Activated naive CD4-positive, alpha-beta T cell treated with anti-CD3 and anti-CD28 coated beads, Interleukin-2, amount 10 ng/mL, durations not matched to agents 7 days and 5 days (primary cell): Measurements from ENCODE around the gene DCPS.
"Not testable (repeated sequence)": the region's sequence is repeated elsewhere in the genome, so short reads cannot be mapped to it uniquely, and the experiment has no call there.

Source experiments
- CTCF ChIA-PET: fragments of 350-600 bp; sonication (Branson Sonifier 250); formaldehyde crosslinking; loops from one replicate; lab custom pipeline; 2021; ENCODE audit warnings: antibody characterized with exemption; lab: Charles Lee
- DNase-seq: peaks from one replicate; pipeline ENCODE4 v3.0.0-alpha.2; 2020
- H3K27ac Mint-ChIP-seq: one replicate; pipeline ENCODE4 v1.8.0; 2021; ENCODE audit warnings: mild to moderate bottlenecking, moderate library complexity, mixed read lengths
- H3K27me3 Mint-ChIP-seq: one replicate; pipeline ENCODE4 v1.8.0; 2021; ENCODE audit warnings: mild to moderate bottlenecking, mixed read lengths
- H3K36me3 Mint-ChIP-seq: one replicate; pipeline ENCODE4 v1.8.0; 2021; ENCODE audit warnings: mixed read lengths
- H3K4me1 Mint-ChIP-seq: one replicate; pipeline ENCODE4 v1.8.0; 2021; ENCODE audit warnings: mixed read lengths
- H3K4me3 Mint-ChIP-seq: one replicate; pipeline ENCODE4 v1.8.0; 2021; ENCODE audit warnings: mild to moderate bottlenecking, moderate library complexity, mixed read lengths
- H3K9me3 Mint-ChIP-seq: one replicate; pipeline ENCODE4 v1.8.0; 2021; ENCODE audit warnings: mixed read lengths

DCPS gene

DNA sequence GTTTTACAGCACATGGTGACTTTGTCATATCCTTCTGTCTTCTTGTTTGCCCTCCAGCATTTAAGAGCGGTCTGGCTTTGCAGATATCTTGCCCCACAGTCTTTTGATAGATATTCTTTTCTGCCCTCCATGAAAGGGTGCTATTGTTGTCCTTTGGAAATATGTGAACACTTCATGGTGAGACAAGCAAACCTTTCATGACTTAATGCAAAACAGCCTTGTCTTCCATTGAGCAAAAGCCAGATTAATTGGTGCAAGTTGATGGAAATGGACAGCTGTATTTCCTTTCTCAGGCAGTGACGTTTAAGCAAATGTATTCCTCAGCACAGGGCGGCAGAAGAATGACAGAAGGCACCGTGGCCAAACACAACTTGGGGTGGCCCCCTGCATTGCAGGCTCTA is 4.4 kb downstream of the DCPS start:
- no peak overlapping the region for H3K27ac Mint-ChIP-seq
- peaks cover 39% of the 10 kb centered on the region for H3K36me3 Mint-ChIP-seq

DNA sequence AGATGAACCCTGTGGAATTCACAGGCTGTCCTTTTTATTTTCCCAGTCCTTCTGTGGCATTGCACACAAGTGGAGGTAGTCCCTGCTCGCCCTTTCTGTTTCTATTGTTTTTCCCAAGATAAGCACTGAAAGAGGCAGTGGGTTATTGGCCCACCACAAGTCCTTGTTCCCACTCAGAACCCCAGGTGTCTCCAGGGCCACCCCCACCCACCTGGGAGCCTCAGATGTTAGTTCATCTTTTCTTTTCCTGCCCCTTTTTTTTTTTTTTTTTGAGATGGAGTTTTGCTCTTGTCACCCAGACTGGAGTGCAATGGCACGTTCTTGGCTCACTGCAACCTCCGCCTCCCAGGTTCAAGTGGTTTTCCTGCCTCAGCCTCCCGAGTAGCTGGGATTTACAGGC is 4.9 kb downstream of the DCPS start:
- not testable (repeated sequence) for H3K27ac Mint-ChIP-seq, H3K9me3 Mint-ChIP-seq, DNase-seq, H3K27me3 Mint-ChIP-seq, H3K4me3 Mint-ChIP-seq
- CTCF ChIA-PET: interaction anchor here (0.7 to 3.8 kb wide), 3 partner anchors 10 to 1595 kb away, joined by 3 to 61 read pairs (median 3); no protein-coding TSS in a partner anchor
- Mint-ChIP-seq H3K4me1 (peaks cover 37% of the 10 kb centered on the region), H3K36me3 (peaks cover 38% of the 10 kb centered on the region)

More for the DNA sequence above, 4.4 kb downstream of the DCPS start:
- Mint-ChIP-seq H3K4me1 (peaks cover 41% of the 10 kb centered on the region), H3K4me3 (no peak overlapping the region), H3K9me3 (no peaks in the 10 kb centered on the region), H3K27me3 (no peaks in the 10 kb centered on the region)
- CTCF ChIA-PET: interaction anchor here (0.9 to 3.8 kb wide), 4 partner anchors 9 to 172 kb away, joined by 3 to 61 read pairs (median 4); no protein-coding TSS in a partner anchor
- no peak for DNase-seq

DNA sequence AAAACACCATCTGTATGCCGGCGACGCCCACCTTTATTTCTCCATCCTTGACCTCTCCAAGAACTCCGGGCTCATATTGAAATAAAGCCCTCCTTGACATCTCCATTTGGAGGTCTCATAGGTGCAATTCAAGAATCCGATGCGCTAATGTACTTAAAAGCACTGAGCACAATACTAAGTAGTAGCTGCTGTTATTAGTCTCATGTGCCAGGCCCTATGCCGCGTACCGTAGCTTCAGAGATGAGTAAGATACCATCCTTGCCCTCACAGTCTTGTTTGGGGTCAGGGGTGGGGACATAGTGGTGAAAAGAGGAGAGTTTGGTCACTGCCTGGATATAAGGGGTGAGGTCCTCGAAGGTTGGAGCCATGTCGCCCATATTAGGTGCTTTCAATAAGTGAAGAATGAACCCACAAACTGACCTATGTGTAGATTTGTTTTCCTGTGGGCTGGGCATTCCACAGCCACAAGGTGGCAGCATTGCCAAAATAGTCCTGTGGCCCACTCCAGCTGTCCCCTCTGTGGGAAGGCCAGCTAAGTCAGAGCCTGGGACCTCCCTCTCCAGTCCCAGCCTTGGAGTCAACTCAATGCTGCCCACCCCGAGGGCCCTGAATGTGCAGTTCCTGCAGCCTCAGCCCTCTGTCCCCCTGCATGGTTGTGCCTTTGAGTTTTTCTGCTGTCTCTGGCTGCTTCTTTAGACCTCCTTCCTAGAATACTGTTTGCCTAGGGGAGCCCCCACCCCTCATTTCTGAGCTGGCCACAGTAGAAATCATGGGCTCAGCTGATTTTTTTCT is 6.5 kb downstream of the DCPS start:
- Mint-ChIP-seq H3K36me3 (peaks cover 44% of the 10 kb centered on the region), H3K4me3 (no peak overlapping the region), H3K4me1 (peaks cover 27% of the 10 kb centered on the region), H3K27ac (peak overlapping the region; percentile 54), H3K27me3 (no peaks in the 10 kb centered on the region), H3K9me3 (no peaks in the 10 kb centered on the region)
- DNase-seq: peak; percentile 68
- CTCF ChIA-PET: interaction anchor here (0.5 to 3.8 kb wide), 27 partner anchors 9 to 680 kb away, joined by 3 to 61 read pairs (median 3); partner anchors contain the start of gene ST3GAL4

DNA sequence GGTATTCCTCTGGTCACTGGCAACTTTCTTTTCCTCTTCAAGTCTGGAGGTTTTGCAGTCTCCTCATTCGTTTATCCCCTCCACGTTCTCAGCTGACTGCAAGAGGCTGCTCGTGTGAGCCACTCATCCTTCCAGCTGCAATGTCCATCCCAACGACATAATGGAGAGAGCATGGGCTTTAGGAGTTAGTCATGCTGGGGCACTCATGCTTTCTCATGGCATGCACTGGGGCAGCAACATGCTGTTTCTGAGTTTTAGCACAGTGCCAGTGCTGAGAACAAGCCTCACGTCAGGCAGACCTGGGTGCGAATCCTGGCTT is 7.1 kb downstream of the DCPS start:
- H3K27ac Mint-ChIP-seq: peak overlapping the region; percentile 54
- CTCF ChIA-PET: interaction anchor here (0.6 to 3.8 kb wide), 23 partner anchors 8 to 679 kb away, joined by 3 to 61 read pairs (median 3); partner anchors contain the start of gene ST3GAL4
- peaks cover 43% of the 10 kb centered on the region for H3K36me3 Mint-ChIP-seq
- no peak for DNase-seq
- no peaks in the 10 kb centered on the region for H3K27me3 Mint-ChIP-seq
- H3K9me3 Mint-ChIP-seq: peaks cover 2% of the 10 kb centered on the region
- no peak overlapping the region for H3K4me3 Mint-ChIP-seq
- H3K4me1 Mint-ChIP-seq: peaks cover 24% of the 10 kb centered on the region

DNA sequence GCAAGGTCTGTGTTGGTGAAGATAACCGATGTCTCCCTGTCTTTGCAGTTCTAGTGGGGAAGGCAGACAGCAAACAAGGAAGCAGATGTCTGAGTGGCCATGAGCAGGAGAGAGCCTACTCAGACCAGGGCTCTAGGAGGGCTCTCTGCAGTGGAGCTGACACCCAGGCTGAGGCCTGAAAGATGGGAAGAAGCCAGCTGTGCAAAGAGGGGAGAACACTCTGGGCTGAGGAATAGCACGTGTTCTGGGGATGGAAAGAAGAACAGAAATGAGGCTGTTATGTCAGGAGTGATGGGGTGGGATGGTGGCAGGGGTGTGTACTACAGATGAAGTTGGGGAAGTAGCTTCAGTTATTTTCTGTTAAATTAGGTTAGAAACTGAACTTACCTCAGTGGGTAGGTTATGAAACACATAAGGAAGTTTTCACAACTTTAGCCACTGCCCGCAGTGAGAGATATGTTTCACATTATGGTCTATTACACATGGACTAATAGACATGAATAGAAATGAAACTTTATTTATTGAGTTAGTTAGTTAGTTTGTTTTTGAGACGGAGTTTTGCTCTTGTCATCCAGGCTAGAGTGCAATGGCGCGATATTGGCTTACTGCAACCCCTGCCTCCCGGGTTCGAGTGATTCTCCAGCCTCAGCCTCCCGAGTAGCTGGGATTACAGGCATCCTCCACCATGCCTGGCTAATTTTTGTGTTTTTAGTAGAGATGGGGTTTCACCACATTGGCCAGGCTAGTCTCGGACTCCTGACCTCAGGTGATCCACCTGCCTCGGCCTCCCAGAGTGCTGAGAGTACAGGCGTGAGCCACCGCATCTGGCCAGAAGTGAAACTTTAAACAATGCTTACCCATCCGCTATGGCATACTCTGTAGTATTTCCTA is 7.8 kb downstream of the DCPS start:
- DNase-seq: no peak
- Mint-ChIP-seq H3K9me3 (peaks cover 8% of the 10 kb centered on the region), H3K27me3 (no peaks in the 10 kb centered on the region), H3K4me3 (no peak overlapping the region), H3K36me3 (peaks cover 47% of the 10 kb centered on the region), H3K4me1 (peaks cover 27% of the 10 kb centered on the region), H3K27ac (no peak overlapping the region)
- CTCF ChIA-PET: interaction anchor here (0.7 to 3.8 kb wide), 17 partner anchors 7 to 198 kb away, joined by 3 to 61 read pairs (median 3); partner anchors contain the start of gene ST3GAL4

DNA sequence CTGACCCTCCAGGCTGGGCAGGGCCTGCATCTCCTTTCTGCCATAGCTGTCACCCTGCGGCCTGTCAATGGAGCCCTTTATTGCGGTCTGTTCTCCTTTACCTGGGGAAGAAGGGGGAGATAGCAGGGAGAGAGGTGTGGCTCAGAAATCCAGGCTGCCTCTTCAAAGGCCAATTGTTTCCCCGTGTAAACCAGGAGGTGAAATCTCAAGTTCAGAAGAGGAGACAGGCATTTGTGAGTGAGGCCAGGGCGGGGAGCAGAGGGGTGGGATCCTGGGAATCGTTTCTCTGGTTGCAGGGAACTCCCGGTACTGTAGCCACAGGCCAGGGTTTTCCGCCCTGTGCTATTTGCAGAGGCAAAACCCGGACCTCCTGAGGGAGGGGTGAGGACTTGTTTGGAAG is 9.1 kb downstream of the DCPS start:
- Mint-ChIP-seq H3K27me3 (no peaks in the 10 kb centered on the region), H3K27ac (no peak overlapping the region), H3K36me3 (peaks cover 48% of the 10 kb centered on the region), H3K4me3 (no peak overlapping the region), H3K4me1 (peaks cover 28% of the 10 kb centered on the region), H3K9me3 (peaks cover 8% of the 10 kb centered on the region)
- no peak for DNase-seq
- CTCF ChIA-PET: interaction anchor here (0.7 to 3.5 kb wide), 3 partner anchors 128 to 167 kb away, joined by 3 to 30 read pairs (median 5); no protein-coding TSS in a partner anchor

DNA sequence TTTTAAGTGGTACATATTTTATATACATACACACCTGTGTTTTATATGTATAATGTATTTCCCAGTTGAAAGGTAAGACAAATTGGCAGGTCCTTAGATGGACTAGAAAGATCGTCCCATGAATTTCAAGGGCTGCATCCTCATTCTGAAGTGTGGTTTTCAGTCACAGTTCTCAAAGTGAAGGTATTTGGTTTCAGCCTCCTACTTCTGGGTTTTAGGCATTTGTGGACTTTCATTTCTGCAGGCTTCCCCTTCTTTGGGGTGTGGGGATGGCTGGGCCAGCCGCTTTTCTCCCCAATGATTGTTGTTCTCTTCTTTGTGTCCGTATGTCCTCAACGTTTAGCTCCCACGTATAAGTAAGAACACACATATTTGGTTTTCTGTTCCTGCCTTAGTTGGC is 10.0 kb downstream of the DCPS start:
- no peak for DNase-seq
- H3K36me3 Mint-ChIP-seq: peaks cover 45% of the 10 kb centered on the region
- peaks cover 8% of the 10 kb centered on the region for H3K9me3 Mint-ChIP-seq
- no peak overlapping the region for H3K4me3 Mint-ChIP-seq
- peaks cover 37% of the 10 kb centered on the region for H3K4me1 Mint-ChIP-seq
- CTCF ChIA-PET: no interaction called here
- no peak overlapping the region for H3K27ac Mint-ChIP-seq
- H3K27me3 Mint-ChIP-seq: no peaks in the 10 kb centered on the region

DNA sequence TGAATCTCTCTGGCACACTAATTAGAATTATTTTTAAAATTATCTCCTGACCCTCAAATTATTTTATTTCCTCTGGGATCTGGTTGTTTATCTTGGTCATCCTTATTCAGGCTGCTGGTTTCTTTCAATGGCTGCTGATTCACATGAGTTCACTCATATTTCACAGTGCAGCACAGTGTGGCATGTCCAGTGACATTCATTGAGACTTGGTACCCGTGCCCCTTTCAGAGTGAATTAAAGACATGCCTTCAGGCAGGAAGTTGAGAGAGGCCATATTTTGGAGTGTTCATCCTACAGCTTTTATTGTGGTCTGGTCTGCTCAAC is 13.5 kb downstream of the DCPS start:
- H3K9me3 Mint-ChIP-seq: peaks cover 8% of the 10 kb centered on the region
- no peaks in the 10 kb centered on the region for H3K27me3 Mint-ChIP-seq
- H3K36me3 Mint-ChIP-seq: peaks cover 34% of the 10 kb centered on the region
- H3K4me1 Mint-ChIP-seq: peaks cover 37% of the 10 kb centered on the region
- CTCF ChIA-PET: interaction anchor here (0.8 to 1.8 kb wide), 4 partner anchors 10 to 166 kb away, joined by 3 to 4 read pairs (median 4); no protein-coding TSS in a partner anchor
- no peak for DNase-seq
- H3K4me3 Mint-ChIP-seq: no peak overlapping the region
- H3K27ac Mint-ChIP-seq: peak overlapping the region; percentile 88

DNA sequence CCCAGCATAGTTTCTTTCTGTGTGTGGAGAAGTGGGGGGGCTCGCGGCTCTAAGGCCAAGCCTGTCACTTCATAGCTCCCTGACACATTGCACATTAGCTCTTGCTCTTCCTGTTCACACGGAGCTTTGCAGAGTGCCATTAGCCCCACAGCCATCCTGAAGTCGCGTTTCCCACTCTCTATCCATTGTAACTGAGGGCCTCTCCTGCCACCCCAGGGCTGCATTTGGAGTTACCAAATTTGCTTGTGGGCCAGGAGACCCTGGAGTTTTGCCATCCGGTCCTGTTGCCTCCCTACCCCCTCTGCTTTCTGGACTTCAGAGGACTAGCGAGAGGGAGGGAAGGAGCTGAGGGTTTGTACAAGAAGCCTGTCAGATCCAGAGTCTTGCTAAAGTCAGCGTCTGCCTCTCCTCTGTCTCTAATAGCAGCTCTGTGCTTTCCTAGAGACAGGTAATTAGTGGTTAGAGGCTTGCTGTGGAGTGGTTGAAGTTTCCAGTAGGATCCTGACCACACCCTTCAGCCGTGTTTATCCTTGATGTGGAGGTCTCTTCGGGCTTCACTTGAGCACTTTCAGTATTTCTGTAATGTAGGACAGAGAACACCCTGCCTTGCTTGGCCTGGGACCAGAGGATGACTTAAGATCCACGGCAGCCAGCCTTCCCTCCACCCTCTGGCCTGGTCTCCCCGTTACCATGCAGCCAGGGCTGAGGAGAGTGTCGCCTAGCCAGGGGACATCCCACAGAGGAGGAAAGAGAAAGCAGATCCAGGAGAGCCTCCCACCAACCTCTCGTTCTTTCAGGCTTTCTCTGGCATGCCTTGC is 14.1 kb downstream of the DCPS start:
- Mint-ChIP-seq H3K27me3 (no peaks in the 10 kb centered on the region), H3K4me3 (peak overlapping the region; percentile 35), H3K27ac (peak overlapping the region; percentile 88), H3K4me1 (peaks cover 37% of the 10 kb centered on the region), H3K9me3 (peaks cover 8% of the 10 kb centered on the region), H3K36me3 (peaks cover 32% of the 10 kb centered on the region)
- peak; percentile 43 for DNase-seq
- CTCF ChIA-PET: interaction anchor here (0.8 to 2.0 kb wide), 8 partner anchors 7 to 165 kb away, joined by 3 to 16 read pairs (median 6); no protein-coding TSS in a partner anchor

DNA sequence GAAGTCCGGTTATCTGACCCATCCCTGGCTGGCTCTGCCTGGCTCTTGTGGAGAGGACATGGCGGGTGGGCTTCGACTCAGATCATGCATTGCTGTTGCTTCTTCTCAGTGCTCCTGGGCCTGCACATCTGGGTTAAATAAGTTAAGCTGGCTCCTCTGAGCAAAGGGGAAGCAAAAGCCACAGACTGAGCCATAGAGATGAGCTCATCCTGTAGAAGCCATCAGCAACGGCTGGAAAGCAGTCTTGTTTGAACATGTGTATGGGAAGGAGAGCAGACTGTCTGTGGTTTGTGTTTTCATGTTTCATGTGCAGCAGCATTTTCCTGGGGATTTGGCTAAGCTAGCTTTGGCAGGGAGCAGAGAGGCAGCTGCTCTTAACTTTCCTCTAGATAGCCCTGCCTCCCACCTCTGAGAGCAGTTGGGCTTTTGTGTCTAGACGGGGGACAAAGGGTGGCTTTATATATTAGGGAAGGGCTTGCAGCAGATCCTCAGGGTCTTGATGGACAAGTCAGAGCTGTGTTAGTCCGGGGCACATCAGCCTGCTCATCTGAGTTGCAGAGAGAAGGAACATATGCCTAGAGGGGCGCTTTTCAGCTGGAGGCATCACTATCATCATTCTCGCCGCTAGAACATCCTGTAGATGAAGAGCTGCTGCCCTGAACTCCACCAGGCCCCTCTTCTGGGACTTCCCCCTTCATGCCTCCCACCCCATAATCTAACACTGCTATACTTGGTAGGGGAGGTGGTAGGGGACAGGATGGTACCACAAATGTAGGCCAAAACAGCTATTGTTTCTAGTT is 14.9 kb downstream of the DCPS start:
- H3K27me3 Mint-ChIP-seq: no peaks in the 10 kb centered on the region
- peak overlapping the region; percentile 88 for H3K27ac Mint-ChIP-seq
- peak; percentile 56 for DNase-seq
- peaks cover 8% of the 10 kb centered on the region for H3K9me3 Mint-ChIP-seq
- H3K4me1 Mint-ChIP-seq: peaks cover 37% of the 10 kb centered on the region
- H3K4me3 Mint-ChIP-seq: peak overlapping the region; percentile 1
- CTCF ChIA-PET: interaction anchor here (0.8 to 2.0 kb wide), 9 partner anchors 8 to 164 kb away, joined by 3 to 16 read pairs (median 4); no protein-coding TSS in a partner anchor
- H3K36me3 Mint-ChIP-seq: peaks cover 30% of the 10 kb centered on the region

DNA sequence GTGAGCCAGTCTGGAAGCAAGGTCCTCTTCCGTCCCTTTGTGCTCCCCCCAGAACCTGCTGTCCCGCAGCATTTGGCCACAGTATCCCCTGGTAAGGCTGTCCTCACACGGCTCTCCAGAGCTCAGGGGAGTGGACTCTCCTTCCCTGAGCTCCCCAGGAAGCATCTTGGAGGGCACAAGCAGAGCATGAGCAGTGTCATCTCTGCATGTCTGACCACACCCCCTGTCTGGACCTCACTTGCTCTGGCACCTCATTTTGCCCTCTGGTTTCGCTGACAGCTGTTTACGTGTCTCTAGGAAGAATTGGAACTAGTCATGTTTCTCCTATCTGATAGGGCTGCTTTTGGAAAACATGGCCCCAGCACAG is 15.5 kb downstream of the DCPS start:
- Mint-ChIP-seq H3K36me3 (peaks cover 26% of the 10 kb centered on the region), H3K4me1 (peaks cover 37% of the 10 kb centered on the region), H3K27ac (no peak overlapping the region), H3K9me3 (peaks cover 8% of the 10 kb centered on the region), H3K27me3 (no peaks in the 10 kb centered on the region), H3K4me3 (no peak overlapping the region)
- CTCF ChIA-PET: interaction anchor here (0.8 to 2.0 kb wide), 6 partner anchors 8 to 161 kb away, joined by 3 to 16 read pairs (median 8); no protein-coding TSS in a partner anchor
- no peak for DNase-seq

DNA sequence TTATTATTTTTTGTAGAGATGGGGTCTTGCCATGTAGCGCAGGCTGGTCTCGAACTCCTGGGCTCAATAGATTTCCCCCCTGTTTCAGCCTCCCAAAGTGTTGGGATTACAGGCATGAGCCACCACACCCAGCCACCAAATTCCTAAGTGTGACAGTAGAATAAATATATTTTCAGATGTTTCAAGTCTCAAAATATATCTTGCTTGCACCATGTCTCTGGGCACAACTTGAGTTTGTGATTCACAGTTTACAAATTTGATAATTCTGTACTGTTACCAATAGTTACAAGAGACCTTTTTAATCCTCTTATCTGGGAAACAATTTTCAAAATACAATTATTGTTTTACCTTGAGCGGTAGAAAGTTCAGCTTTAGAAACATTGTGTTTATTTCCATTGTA is 19.1 kb downstream of the DCPS start:
- no peak overlapping the region for H3K4me3 Mint-ChIP-seq
- no peaks in the 10 kb centered on the region for H3K27me3 Mint-ChIP-seq
- peaks cover 7% of the 10 kb centered on the region for H3K36me3 Mint-ChIP-seq
- no peak overlapping the region for H3K27ac Mint-ChIP-seq
- no peak for DNase-seq
- H3K4me1 Mint-ChIP-seq: peaks cover 21% of the 10 kb centered on the region
- no peaks in the 10 kb centered on the region for H3K9me3 Mint-ChIP-seq
- CTCF ChIA-PET: no interaction called here
